Anterior cingulate cortex (tissue), 58 donors: ENCODE data around the gene ARHGEF12.
"Not testable (repeated sequence)": the region's sequence is repeated elsewhere in the genome, so short reads cannot be mapped to it uniquely, and the experiment has no call there.

Experiments
- DNase-seq, 58 donors: peaks; one replicate each; lab custom pipeline; 2025; lab: John Stamatoyannopoulos, UW

The ARHGEF12 gene

GRCh38 chr11:120482149-120482548, 145.9 kb downstream of the ARHGEF12 start:
- no peak for DNase-seq

- DNase-seq: no peak
These were observed 148.5 kb downstream of the ARHGEF12 start for GRCh38 chr11:120484722-120485121.

DNA sequence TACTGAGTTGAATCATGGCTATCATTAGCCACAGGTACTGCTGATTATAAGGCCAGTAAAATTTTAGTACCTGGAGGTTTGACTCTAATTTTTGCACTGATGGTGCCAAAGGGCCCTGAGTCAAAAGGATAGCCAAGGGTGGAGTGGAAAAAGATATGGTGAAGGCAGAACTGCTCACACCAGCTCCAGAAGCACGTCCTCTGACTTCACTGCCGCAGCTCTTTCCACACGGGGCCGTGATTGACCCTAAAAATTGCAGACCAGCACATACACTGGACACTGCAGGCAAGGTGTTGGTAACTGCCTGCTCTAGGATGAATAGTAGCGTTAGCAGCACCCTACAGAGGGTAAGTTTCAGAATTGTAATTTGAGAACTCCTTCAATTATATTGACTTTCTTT, 149.9 kb downstream of the ARHGEF12 start:
- DNase-seq: no peak

GRCh38 chr11:120489799-120490198, 153.6 kb downstream of the ARHGEF12 start:
- DNase-seq: no peak

DNA sequence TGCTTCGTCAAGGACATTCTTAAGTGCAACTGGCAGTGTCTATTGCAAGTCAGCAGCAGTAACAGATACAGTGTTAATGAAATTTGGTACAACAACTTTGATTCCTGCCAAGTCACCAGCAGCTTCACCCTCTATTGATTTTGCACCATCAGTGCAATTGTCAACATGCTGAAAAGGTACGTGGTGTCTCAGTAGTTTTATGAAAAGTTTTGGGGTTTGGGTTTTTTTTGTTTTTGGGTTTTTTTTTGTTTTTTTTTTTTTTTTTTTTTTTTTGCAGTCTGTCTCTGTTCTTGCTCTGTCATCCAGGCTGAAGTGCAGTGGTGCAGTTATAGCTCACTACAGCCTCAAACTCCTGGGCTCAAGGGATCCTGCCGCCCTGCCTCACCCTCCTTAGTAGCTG, 156.3 kb downstream of the ARHGEF12 start:
- no peak for DNase-seq

DNA sequence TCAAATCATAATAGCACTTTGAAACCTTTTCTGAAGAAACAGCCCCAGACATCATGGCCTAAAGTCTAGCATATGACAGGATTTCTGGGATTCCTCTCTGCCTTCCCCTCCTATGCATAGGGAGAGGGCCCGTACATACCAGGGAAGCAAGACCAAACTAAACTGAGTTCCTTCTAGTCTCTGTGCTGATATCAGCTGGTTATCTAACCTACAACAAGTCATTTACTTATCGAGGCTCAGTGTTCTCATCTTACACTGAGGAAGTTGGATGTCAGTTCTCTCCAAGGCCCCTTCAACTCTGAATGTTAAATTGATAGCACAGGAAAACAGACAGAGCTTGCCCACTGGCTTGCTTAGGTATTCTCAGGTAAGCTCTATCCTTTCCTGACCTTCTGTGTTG, 158.4 kb downstream of the ARHGEF12 start:
- no peak for DNase-seq

GRCh38 chr11:120499088-120499487, 162.9 kb downstream of the ARHGEF12 start:
- DNase-seq: no peak

DNA sequence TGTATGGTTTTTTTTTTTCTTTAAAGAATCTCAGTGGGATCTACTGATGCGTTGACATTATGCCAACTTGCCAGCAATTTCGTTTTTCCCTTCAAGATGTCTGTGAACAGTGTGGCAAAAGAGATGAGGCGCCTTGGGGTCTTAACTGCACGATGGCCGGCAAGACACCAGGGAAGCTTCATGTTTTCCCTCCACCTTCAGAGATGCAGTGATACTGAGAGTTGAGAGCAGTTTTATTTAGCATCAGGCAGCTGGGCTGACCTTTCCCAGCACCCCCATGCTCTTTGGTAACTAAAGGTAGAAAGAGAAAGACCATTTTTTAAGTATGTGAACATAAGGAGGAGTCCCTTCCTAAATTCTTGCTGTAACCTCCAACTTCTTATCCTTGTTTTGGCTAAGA, 163.6 kb downstream of the ARHGEF12 start:
- DNase-seq: no peak

- no peak for DNase-seq
These were observed 164.3 kb downstream of the ARHGEF12 start for GRCh38 chr11:120500414-120501071.

- DNase-seq: no peak
These were observed 165.2 kb downstream of the ARHGEF12 start for GRCh38 chr11:120501440-120501839.

GRCh38 chr11:120501976-120502755, 166.0 kb downstream of the ARHGEF12 start:
- DNase-seq: no peak

DNA sequence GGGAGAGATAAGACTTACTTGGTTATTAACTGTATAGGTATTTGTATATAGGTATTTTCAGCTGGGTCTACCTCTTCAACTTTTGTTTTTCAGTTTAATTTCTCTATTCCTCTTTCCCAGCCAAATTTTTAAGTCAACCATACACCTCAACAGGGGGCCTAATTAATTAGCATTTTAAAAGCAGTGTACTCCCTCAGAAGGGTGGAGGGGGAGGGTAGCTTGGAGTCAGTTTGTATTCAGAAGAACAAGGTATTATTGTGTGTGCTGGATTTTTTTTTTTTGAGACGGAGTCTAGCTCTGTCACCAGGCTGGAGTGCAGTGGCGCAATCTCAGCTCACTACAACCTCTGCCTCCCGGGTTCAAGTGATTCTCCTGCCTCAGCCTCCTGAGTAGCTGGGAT, 167.3 kb downstream of the ARHGEF12 start:
- DNase-seq: not testable (repeated sequence)

DNA sequence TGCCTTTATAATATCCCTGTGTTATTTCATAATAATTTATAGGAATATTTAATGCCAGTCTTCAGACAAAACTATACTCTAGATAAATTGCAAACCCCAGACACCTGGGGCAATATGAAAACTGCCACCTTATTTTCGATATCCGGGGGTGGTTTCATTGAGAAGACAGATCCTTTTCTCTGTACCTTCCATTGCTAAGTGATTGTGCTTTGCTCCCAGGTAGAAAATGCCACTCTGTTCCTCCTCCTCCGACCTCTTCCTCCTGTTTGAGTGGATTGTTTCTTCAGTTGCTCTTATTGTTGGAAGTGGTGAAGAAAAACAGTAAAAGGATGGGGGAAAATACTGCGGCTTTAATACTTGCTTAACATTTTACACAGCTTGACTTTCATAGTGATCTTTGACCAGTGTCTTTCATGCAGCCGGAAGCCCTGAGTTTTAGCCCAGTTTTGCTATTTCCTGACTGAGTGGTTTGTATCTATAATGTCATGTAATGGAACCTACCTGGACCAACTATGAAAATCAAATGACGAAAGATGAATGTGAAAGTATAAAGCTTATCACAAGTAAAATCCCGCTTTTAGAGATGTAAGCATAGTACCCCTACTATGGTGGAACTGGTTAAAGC, 169.7 kb downstream of the ARHGEF12 start:
- no peak for DNase-seq

GRCh38 chr11:120509346-120510053, 173.3 kb downstream of the ARHGEF12 start:
- DNase-seq: no peak

- DNase-seq: no peak
These were observed 174.3 kb downstream of the ARHGEF12 start for GRCh38 chr11:120510406-120511115.

- peak in 55 of 58 donors; percentile 32 to 90 (median 72) for DNase-seq
These were observed 175.1 kb downstream of the ARHGEF12 start, which contains the start of gene GRIK4 for GRCh38 chr11:120511116-120511819. Gene GRIK4 (plus strand): TSS chr11:120511748. CDS start chr11:120660319, 148,571 bp downstream.

- DNase-seq: peak in 16 of 58 donors; percentile 11 to 65 (median 36)
These were observed 175.9 kb downstream of the ARHGEF12 start for GRCh38 chr11:120511820-120512738.

GRCh38 chr11:120512739-120513435, 176.7 kb downstream of the ARHGEF12 start:
- peak in 31 of 58 donors; percentile 16 to 59 (median 42) for DNase-seq
